Naive thymus-derived CD8-positive, alpha-beta T cell (primary cell): ENCODE results near the gene DENND2C. TPM values are rescaled to one million over a fixed set of nuclear protein-coding genes. Genes with fewer than 3 reads are reported as not detected.

Experiments
- polyA plus RNA-seq, 3 donors: library from polyadenylated mRNA; unstranded; fragments of 300-500 nt; fragmentation: Illumina TruSeq; gene quantifications; one replicate each; pipeline ENCODE4 v1.2.3, GENCODE V29; 2021
- total RNA-seq, 8 experiments: library from RNA in 2 of 8; stranded (reverse) in 2 of 8; gene quantifications; one replicate each; pipeline ENCODE4 v1.2.3 and lab custom pipeline; 2021 to 2026

DENND2C gene
- total and polyA plus RNA-seq, 5 experiments from 2014 or later: 0.44 to 2.3 (median 1.0) TPM

Other genes starting within 250 kb of the DENND2C start
- 10 to 100 TPM; 57.5 to 58.6 TPM for gene TRIM33, start 158.8 kb downstream of the DENND2C start, total RNA-seq
- 10 to 100 TPM; 18.2 to 32.2 (median 23.2) TPM for gene TRIM33, start 158.8 kb downstream of the DENND2C start, polyA plus RNA-seq
- 10 to 100 TPM; 37.1 to 41.3 TPM for gene BCAS2, start 88.4 kb downstream of the DENND2C start, total RNA-seq
- gene BCAS2, start 88.4 kb downstream of the DENND2C start, polyA plus RNA-seq: 10 to 100 TPM; 90.0 to 100.0 (median 97.2) TPM
- not detected for gene AMPD1, start 25.5 kb upstream of the DENND2C start, total RNA-seq
- gene AMPD1, start 25.5 kb upstream of the DENND2C start, polyA plus RNA-seq: not detected
- 10 to 100 TPM; 28.1 to 28.2 TPM for gene NRAS, start 46.7 kb upstream of the DENND2C start, total RNA-seq
- 10 to 100 TPM; 25.5 to 33.3 (median 29.6) TPM for gene NRAS, start 46.7 kb upstream of the DENND2C start, polyA plus RNA-seq
- 100 to 1,000 TPM; 534 to 610 TPM for gene CSDE1, start 87.9 kb upstream of the DENND2C start, total RNA-seq
- 100 to 1,000 TPM; 354 to 411 (median 407) TPM for gene CSDE1, start 87.9 kb upstream of the DENND2C start, polyA plus RNA-seq
- 10 to 100 TPM; 59.3 to 64.3 TPM for gene SIKE1, start 110.6 kb upstream of the DENND2C start, total RNA-seq
- gene SIKE1, start 110.6 kb upstream of the DENND2C start, polyA plus RNA-seq: 10 to 100 TPM; 28.9 to 31.0 (median 29.9) TPM
- not detected for gene SYCP1, start 184.8 kb upstream of the DENND2C start, total RNA-seq
- gene SYCP1, start 184.8 kb upstream of the DENND2C start, polyA plus RNA-seq: not detected